Endothelial cell of umbilical vein (primary cell): ENCODE data around the gene SH3RF3.

Source experiments
- CTCF ChIP-seq, 2 donors: IDR thresholded peaks; 1 replicate in 1 of 2; 2 replicates in 1 of 2; pipeline ENCODE4 v1.5.1; 2011; ENCODE audit warnings: low read length in 2 of 2, mild to moderate bottlenecking in 2 of 2, moderate library complexity in 2 of 2, control low read depth in 1 of 2, inconsistent platforms in 1 of 2, low read depth in 1 of 2; ENCODE audit not compliant: insufficient read depth in 1 of 2; ENCODE audit errors: extremely low read depth in 1 of 2
- FOS ChIP-seq: IDR thresholded peaks from 2 replicates; pipeline ENCODE4 v1.6.1; 2011; ENCODE audit warnings: mild to moderate bottlenecking, low read length, moderate library complexity, borderline replicate concordance; ENCODE audit not compliant: insufficient read depth
- POLR2A ChIP-seq: IDR thresholded peaks from 2 replicates; pipeline ENCODE4 v1.6.1; 2012; ENCODE audit warnings: low read depth, mild to moderate bottlenecking, control low read depth, low read length

DNA sequence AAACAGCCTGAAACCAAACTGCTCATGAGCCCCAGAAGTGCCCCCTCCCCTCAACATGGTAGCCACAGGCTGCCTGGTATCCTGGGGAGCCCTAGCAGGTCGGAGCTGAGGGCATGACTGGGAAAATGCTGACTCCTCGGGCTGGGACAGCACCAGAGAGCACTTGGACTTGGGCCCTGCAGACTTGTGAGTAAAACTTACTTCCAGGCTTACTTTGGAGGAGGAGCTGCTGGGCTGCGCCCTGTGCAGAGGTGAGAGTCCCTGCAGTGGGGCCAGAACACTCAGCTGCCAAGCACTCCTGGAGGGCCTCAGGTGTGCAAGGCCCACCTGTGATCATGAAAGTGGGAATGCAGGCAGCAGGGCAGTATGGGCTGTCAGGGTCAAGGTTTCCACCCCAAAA lies 365.3 kb downstream of the SH3RF3 start:
- no peak for TF ChIP-seq CTCF (IDR thresholded peaks at IDR 0.05; ENCODE audit: extremely low read depth in 1 of 2, insufficient read depth in 1 of 2, low read depth in 1 of 2, low read length in 2 of 2)
- no peak for TF ChIP-seq POLR2A
- no peak for TF ChIP-seq FOS
